ENCODE measurements around the gene S1PR5. TPM values are rescaled to one million over a fixed set of nuclear protein-coding genes. Genes with fewer than 3 reads are reported as not detected.
A peak's percentile ranks its signal among the peaks of the same experiment; 100 is the strongest.

Gene S1PR5
- total and polyA plus RNA-seq, 8 donors = 0.20 to 1.8 (median 0.86) TPM

- Histone ChIP-seq H3K4me1 (peaks cover 0 to 6% of the 10 kb centered on the region in 2 donors), H3K36me3 (peaks cover 0 to 99% of the 10 kb centered on the region in 2 donors), H3K27me3 (no peaks in the 10 kb centered on the region), H3K4me3 (no peak overlapping the region), H3K9me3 (no peaks in the 10 kb centered on the region), H3K27ac (no peak overlapping the region)
- TF ChIP-seq CTCF (IDR thresholded peaks at IDR 0.05) = no peak
- ATAC-seq (no peak), DNase-seq (no peak)
- intact Hi-C loops (cut with DNase I) = no loop called here
Measured at GRCh38 chr19:10554760-10555609, 37.7 kb upstream of the S1PR5 start.

GRCh38 chr19:10553943-10554381 is 36.7 kb upstream of the S1PR5 start:
- peak; percentile 16 for ATAC-seq
- peaks cover 0 to 99% of the 10 kb centered on the region in 2 donors for H3K36me3 ChIP-seq
- TF ChIP-seq CTCF (IDR thresholded peaks at IDR 0.05) = no peak

GRCh38 chr19:10553087-10553667 is 35.9 kb upstream of the S1PR5 start:
- H3K27ac ChIP-seq = peak overlapping the region in 1 of 2 donors; percentile 13
- no peak overlapping the region for H3K4me3 ChIP-seq
- H3K4me1 ChIP-seq = peaks cover 0 to 6% of the 10 kb centered on the region in 2 donors
- H3K27me3 ChIP-seq = no peaks in the 10 kb centered on the region
- peak; percentile 8 for ATAC-seq
- no peak for DNase-seq
- no peaks in the 10 kb centered on the region for H3K9me3 ChIP-seq
- H3K36me3 ChIP-seq = peaks cover 0 to 99% of the 10 kb centered on the region in 2 donors
- intact Hi-C loops (cut with DNase I) = no loop called here
- no peak for TF ChIP-seq CTCF (IDR thresholded peaks at IDR 0.05)

More at GRCh38 chr19:10553943-10554381, 36.7 kb upstream of the S1PR5 start:
- Histone ChIP-seq H3K4me1 (peaks cover 0 to 6% of the 10 kb centered on the region in 2 donors), H3K27ac (no peak overlapping the region), H3K27me3 (no peaks in the 10 kb centered on the region), H3K4me3 (no peak overlapping the region), H3K9me3 (no peaks in the 10 kb centered on the region)
- no peak for DNase-seq
- intact Hi-C loops (cut with DNase I) = no loop called here

- no peak for TF ChIP-seq CTCF (IDR thresholded peaks at IDR 0.05)
- Histone ChIP-seq H3K4me3 (no peak overlapping the region), H3K27me3 (no peaks in the 10 kb centered on the region), H3K9me3 (no peaks in the 10 kb centered on the region), H3K27ac (peak overlapping the region in 1 of 2 donors; percentile 13), H3K4me1 (peaks cover 0 to 6% of the 10 kb centered on the region in 2 donors), H3K36me3 (peaks cover 0 to 99% of the 10 kb centered on the region in 2 donors)
- intact Hi-C loops (cut with DNase I) = no loop called here
- peak; percentile 19 for ATAC-seq
- DNase-seq = no peak
Measured at GRCh38 chr19:10552510-10553053, 35.3 kb upstream of the S1PR5 start.

Measured in left lung (tissue), 10 donors.